Loucy (cell line): ENCODE results near the gene AZI2.

Experiments used
- CTCF ChIP-seq: fragments of 200-600 bp; sonication (generic); conservative IDR thresholded peaks from 2 replicates; pipeline ENCODE4 v1.5.1; 2014; ENCODE audit warnings: mild to moderate bottlenecking, antibody characterized with exemption, low read length
- EZH2phosphoT487 ChIP-seq: fragments of 200-600 bp; IDR thresholded peaks from 2 replicates; pipeline ENCODE4 v1.6.1; 2018; ENCODE audit warnings: antibody characterized with exemption, mild to moderate bottlenecking, moderate library complexity, borderline replicate concordance

GRCh38 chr3:28315711-28316110 lies 32.9 kb downstream of the AZI2 start:
- TF ChIP-seq CTCF, result no peak
- no peak for TF ChIP-seq EZH2phosphoT487
